Measurements from ENCODE around the gene PTPRT. TPM values are rescaled to one million over a fixed set of nuclear protein-coding genes. Genes with fewer than 3 reads are reported as not detected.

Gene PTPRT
- total and polyA plus RNA-seq, 2 experiments from 2014 or later: not detected

- Histone ChIP-seq H4K20me1 (replicated peaks; ENCODE audit: insufficient read depth) (no peaks in the 10 kb centered on the region), H3K36me3 (ENCODE audit: insufficient read depth) (peaks cover 4% of the 10 kb centered on the region; the same call in 1 of the 2 replicates), H3K4me3 (no peak overlapping the region), H3K79me2 (replicated peaks; ENCODE audit: insufficient read depth) (no peaks in the 10 kb centered on the region), H3K4me1 (ENCODE audit: insufficient read depth) (no peaks in the 10 kb centered on the region), H3K9me2 (ENCODE audit: insufficient read depth) (no peaks in the 10 kb centered on the region), H3K4me2 (no peak overlapping the region), H3F3A (replicated peaks; ENCODE audit: low read depth) (no peaks in the 10 kb centered on the region), H2AFZ (no peak overlapping the region), H3K27ac (ENCODE audit: low read depth) (no peak overlapping the region), H3K27me3 (ENCODE audit: insufficient read depth) (no peaks in the 10 kb centered on the region)
- Mint-ChIP-seq H3K36me3 (ENCODE audit: low read depth) (peaks cover 26% of the 10 kb centered on the region), H3K9me3 (peaks cover 96% of the 10 kb centered on the region), H3K27ac (no peak overlapping the region), H3K4me1 (no peaks in the 10 kb centered on the region), H3K27me3 (ENCODE audit: insufficient read depth, low read depth, poor library complexity) (no peaks in the 10 kb centered on the region), H3K4me3 (no peak overlapping the region)
- ATAC-seq (no peak), DNase-seq (ENCODE audit: low spot score) (no peak)
- no peak for TF ChIP-seq NANOG (IDR thresholded peaks at IDR 0.05; ENCODE audit: borderline replicate concordance)
- no peak for TF ChIP-seq EZH2phosphoT487 (IDR thresholded peaks at IDR 0.05; ENCODE audit: unreplicated experiment)
- no peak for TF ChIP-seq REST (IDR thresholded peaks at IDR 0.05; ENCODE audit: unreplicated experiment)
- TF ChIP-seq STAT1 (IDR thresholded peaks at IDR 0.05; ENCODE audit: unreplicated experiment): no peak
- no peak for TF ChIP-seq ETS1 (IDR thresholded peaks at IDR 0.05)
- no peak for TF ChIP-seq EZH2 (IDR thresholded peaks at IDR 0.05; ENCODE audit: low read depth, unreplicated experiment)
- TF ChIP-seq POLR2AphosphoS5 (IDR thresholded peaks at IDR 0.05; ENCODE audit: low read depth): no peak
- TF ChIP-seq JUNB (IDR thresholded peaks at IDR 0.05; ENCODE audit: unreplicated experiment): no peak
- no peak for TF ChIP-seq ZNF331 (CRISPR knock-in tag; IDR thresholded peaks at IDR 0.05; ENCODE audit: low read depth)
- TF ChIP-seq ZNF114 (CRISPR knock-in tag; IDR thresholded peaks at IDR 0.05): no peak
Measured at GRCh38 chr20:42756991-42757390, 432.7 kb downstream of the PTPRT start.

DNA sequence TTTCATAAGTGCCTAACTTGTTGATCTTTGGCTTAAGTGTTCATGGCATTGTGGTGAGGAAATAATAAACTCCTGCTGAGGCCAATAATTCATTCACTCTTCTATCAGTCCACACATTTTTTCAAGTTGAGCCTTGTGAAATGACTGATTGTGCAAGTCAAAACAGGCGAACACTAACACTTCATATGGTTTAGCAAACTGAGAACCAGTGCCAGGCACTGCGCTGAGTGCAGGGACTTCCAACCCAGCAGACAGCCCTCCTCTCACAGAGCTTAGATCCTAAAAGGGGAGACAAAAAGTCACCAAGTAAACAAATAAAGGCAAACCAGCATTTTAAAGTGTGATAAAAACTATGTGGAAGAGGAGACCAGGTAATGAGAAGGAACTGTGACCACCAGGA, 435.0 kb downstream of the PTPRT start:
- no peaks in the 10 kb centered on the region for H3K79me2 ChIP-seq (replicated peaks; ENCODE audit: insufficient read depth)
- TF ChIP-seq REST (IDR thresholded peaks at IDR 0.05; ENCODE audit: unreplicated experiment) (no peak), EZH2 (IDR thresholded peaks at IDR 0.05; ENCODE audit: low read depth, unreplicated experiment) (no peak), EZH2phosphoT487 (IDR thresholded peaks at IDR 0.05; ENCODE audit: unreplicated experiment) (no peak), NANOG (IDR thresholded peaks at IDR 0.05; ENCODE audit: borderline replicate concordance) (no peak), ZNF331 (CRISPR knock-in tag; IDR thresholded peaks at IDR 0.05; ENCODE audit: low read depth) (no peak), STAT1 (IDR thresholded peaks at IDR 0.05; ENCODE audit: unreplicated experiment) (no peak), JUNB (IDR thresholded peaks at IDR 0.05; ENCODE audit: unreplicated experiment) (no peak), ETS1 (IDR thresholded peaks at IDR 0.05) (no peak), CREB1 (CRISPR knock-in tag; IDR thresholded peaks at IDR 0.05; ENCODE audit: low read depth) (no peak)

More for the DNA sequence above, 435.0 kb downstream of the PTPRT start:
- Histone ChIP-seq H4K20me1 (replicated peaks; ENCODE audit: insufficient read depth) (no peaks in the 10 kb centered on the region), H3K4me1 (ENCODE audit: insufficient read depth) (no peaks in the 10 kb centered on the region), H3K27ac (ENCODE audit: low read depth) (no peak overlapping the region), H3K27me3 (ENCODE audit: insufficient read depth) (no peaks in the 10 kb centered on the region), H3K36me3 (ENCODE audit: insufficient read depth) (peaks cover 4% of the 10 kb centered on the region; the same call in 1 of the 2 replicates), H3K4me3 (no peak overlapping the region), H3K9me2 (ENCODE audit: insufficient read depth) (no peaks in the 10 kb centered on the region), H3F3A (replicated peaks; ENCODE audit: low read depth) (no peaks in the 10 kb centered on the region), H3K4me2 (no peak overlapping the region), H2AFZ (no peak overlapping the region)
- peaks cover 27% of the 10 kb centered on the region for H3K36me3 Mint-ChIP-seq (ENCODE audit: low read depth)
- ATAC-seq (no peak), DNase-seq (ENCODE audit: low spot score) (no peak)
- no peak overlapping the region for H3K4me3 Mint-ChIP-seq
- no peak overlapping the region for H3K27ac Mint-ChIP-seq
- no peaks in the 10 kb centered on the region for H3K27me3 Mint-ChIP-seq (ENCODE audit: insufficient read depth, low read depth, poor library complexity)
- H3K9me3 Mint-ChIP-seq: peaks cover 96% of the 10 kb centered on the region
- peaks cover 1% of the 10 kb centered on the region; the same call in 1 of the 3 replicates for H3K4me1 Mint-ChIP-seq
